ENCODE data around the gene PIP4K2C.

The PIP4K2C gene

DNA sequence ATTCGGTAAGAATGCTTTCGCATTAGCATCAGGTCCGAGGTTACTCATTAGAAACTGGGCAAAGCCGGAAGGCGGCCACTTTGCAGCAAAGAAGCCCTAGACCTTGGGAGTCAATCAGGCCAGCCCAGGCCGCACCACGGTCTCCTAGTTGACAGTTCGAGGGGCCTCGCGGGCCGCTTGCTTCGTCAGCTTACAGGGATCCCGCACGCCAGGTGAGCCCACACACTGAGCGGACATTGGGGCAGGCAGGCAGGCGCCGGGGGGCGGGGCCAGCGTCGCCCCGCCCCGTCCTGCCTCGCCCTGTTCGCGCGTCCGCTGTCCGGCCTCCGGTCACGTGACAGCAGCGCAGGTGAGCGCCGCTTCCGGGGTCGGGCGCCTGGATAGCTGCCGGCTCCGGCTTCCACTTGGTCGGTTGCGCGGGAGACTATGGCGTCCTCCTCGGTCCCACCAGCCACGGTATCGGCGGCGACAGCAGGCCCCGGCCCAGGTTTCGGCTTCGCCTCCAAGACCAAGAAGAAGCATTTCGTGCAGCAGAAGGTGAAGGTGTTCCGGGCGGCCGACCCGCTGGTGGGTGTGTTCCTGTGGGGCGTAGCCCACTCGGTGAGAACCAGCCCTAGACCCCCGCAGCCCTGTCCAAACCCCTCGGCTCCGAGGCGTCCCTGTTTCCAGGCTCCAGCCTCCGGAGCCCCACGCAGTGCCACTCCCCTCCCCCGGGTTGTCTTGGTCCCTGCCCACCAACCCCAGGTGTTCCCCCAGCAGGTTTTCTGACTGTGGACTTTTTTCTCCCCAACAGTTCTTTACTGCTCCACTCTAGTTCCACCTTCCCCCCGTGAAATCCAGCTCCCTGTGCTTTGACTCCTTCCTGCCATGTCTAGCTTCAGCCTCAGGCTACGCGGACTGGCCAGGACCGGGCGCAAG is at the start of gene PIP4K2C:
TSS of gene PIP4K2C (plus strand) at position 329 of the 918 bp plus-strand sequence. CDS start at position 427, 98 bp downstream.
- DNase-seq = peak in 51 of 56 donors; percentile 26 to 86 (median 64)

DNA sequence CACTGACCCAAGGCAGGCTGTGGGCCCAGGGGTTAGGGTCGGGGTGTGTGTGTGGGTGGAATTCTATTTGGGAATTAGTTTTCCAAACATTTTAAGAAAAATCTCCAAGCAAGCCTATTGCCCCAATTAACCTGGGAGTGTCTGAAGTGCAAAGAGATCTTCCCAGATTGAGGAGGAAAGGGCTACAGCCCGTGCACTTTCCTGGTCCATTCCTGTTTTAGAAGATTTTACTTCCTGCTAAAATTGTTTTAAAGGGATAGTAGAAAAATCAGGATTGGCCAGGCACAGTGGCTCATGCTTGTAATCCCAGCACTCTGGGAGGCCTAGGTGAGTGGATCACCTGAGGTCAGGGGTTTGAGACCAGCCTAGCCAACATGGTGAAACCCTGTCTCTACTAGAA is 49.3 kb upstream of the PIP4K2C start:
- no peak for DNase-seq

DNA sequence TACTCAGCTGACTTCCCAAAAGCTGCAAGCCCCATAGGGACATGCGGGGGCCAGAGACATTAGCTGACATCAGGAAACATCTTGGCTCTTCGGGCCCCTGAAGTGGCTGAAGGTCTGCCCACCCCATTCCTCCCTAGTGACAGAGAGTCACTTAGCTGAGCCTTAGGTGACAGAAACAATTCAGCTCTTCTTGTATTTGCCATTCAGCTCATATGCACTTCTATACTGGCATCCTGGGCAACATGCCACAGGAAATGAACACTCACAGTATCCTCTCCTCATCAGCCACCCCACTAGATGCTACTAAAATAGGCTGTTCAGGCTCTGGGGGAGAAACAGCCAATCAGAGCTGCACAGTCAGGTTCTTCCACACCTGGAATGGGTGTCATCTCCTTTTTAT is 47.4 kb upstream of the PIP4K2C start:
- DNase-seq = no peak

DNA sequence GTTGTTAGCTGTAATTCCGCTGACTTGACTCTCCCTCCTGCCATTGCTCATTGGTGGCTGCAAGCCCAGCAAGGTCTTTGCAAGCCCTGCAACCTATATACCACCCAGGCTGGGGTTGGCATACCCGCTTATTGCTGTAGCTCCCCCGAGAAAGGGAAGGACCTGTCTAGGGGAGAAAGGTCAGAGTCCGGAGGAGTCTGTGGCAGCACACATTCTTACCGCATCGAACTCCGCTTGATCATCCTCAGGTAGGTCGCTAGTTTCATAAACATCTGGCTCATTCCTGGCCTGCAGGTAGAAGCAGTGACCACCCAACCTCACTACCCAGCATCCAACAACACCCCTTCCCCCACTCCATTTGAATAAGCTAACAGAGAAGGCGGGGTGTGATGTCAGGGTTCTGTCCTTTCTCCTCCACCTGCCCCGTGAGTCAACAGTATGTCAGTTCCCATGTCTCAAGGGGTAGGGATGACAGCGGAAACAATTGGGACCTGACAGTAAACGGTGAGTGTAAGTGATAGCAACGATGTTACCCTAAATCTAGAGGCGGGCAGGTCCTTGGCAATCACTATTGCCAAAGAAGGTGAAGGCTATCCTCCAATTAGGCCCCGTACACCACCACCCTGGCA is 45.1 kb upstream of the PIP4K2C start:
- DNase-seq = no peak

DNA sequence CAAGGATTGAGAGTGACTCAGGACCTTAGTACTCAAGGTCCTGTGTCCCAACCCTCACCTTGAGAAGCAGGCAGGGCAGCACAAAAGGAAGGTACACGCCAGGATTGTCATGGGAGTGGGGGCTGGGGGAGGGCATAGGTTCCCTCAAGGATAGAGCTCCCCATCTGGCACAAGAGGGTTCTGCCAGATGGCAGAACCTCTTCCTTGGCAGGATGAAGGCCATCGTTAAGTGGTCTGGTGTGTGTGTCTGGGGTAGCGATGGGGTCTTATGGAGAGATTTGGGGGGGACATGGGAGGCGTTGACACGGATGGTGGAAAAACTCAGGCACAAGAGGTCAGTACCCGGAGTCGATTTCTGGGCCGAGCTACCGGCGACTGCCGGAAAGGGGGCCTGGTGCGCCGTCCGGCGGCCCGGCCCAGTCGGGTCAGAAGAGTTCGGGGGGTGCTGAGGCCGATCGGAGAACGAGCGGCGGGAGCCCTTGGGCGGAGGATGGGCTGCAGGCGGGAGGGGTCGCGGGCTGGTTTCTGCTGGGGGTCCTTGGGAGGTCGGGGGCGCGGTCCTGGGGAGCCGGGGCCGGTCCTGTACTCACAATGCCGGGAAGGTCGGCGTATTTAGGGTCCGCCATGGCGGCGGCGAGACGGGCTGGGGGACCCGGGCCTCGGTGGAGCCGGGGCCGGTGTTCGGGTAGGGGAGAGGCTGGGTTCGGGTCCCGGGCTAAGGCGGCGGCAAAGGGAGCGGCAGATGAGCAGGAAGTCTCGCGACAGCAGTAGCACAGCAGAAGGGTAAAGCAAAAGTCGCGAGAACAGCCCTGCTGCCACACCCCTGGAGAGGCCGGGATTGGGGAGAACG is 44.3 kb upstream of the PIP4K2C start, which contains the start of gene DCTN2:
TSS of gene DCTN2 (minus strand) at position 755 of the 850 bp plus-strand sequence. CDS start at position 626, 129 bp downstream.
- peak; percentile 45 to 98 (median 92) for DNase-seq

DNA sequence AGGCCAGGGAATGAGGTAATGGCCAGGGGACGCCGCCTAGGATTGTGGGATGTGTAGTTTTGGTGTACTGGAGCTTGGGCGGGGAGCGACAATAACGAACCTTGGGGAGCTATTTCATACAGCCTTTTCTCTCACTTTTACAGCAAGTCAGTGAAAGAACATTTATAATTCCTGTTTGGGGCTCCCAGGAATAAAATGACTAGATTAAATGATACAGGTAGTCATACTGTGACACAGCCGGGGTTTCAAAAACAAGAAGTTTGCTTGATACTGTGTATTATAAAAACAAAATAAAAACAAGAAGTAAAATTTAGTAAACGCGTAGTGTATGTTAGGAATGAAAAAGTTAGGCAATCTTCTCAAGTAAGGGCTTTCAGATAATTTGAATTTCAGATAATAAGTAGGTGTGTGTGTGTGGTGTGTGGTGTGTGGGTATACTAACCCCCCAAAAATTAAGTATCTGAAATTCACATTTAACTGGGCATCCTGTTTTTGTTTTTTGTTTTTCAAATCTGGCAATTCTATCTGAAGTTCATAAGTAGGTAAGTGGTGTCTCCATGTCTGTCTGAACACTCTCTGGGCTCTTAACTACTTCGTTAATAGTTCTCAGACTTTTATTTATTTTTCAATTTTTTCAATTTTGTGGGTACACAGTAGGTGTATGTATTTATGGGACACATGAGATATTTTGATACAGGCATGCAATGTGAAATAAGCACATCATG is 43.5 kb upstream of the PIP4K2C start:
- no peak for DNase-seq

DNA sequence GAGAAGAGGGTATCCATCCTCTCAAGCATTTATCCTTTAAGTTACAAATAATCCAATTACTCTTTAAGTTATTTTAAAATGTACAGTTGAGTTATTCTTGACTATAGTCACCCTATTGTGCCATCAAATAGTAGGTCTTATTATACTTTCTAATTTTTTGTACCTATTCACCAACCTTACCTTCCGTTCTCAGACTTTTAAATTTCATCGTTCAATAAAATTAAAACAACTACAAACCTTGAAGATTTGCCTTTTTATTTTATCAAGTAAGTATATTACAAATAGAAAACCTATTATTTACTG is 43.0 kb upstream of the PIP4K2C start:
- no peak for DNase-seq

DNA sequence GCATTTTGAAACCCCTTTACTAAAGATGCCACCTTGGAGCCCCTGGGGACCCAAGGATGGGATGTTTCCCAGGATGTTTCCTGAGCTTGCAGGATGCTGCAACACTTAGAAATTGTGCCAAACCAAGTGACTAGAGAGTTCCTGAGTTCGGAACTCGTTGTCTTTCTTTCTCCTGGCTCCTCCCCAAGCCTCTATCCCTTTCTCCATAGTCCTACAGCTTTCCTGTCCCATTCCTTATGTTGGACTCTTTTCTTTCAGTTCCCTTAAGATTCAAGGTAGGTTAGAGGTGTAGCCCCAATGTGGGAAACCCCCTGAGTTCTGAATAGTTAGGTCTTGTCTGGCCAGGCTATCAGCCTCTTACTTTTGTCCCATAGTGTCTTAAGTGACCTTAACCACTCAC is 42.5 kb upstream of the PIP4K2C start:
- no peak for DNase-seq

DNA sequence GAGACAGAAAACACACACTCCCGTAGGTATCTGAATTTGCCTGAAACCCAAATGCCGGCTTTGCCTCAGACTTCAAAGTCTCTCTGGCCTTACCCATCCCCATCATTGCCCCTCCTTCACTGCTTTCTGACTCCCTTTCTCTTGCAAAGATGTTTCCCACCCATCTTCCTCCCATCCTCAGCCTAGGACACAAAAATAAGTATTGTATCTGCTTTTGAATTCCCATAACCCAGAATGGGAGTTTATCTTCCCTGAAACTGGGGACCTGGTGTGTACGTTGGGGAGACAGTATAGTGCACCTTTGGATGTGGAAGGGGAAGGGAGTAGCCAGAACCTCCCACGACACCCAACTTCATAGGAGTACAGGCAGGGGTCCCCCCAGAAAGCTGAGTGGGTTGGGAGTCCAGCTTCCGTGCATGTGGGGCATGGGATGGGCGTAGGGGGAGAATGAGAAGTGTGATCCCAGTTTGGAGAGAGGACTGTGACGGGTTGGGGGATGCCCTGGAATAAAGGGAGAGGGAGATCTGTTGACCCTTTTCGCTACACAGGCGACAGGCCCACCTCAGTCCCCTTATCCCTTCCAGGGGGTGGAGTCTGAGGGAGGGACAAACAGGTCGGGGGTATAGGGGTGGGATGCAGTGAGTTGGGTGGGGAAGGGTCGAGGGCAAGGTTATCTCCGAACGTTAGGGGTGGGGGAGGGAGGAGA is 41.6 kb upstream of the PIP4K2C start:
- DNase-seq = no peak

DNA sequence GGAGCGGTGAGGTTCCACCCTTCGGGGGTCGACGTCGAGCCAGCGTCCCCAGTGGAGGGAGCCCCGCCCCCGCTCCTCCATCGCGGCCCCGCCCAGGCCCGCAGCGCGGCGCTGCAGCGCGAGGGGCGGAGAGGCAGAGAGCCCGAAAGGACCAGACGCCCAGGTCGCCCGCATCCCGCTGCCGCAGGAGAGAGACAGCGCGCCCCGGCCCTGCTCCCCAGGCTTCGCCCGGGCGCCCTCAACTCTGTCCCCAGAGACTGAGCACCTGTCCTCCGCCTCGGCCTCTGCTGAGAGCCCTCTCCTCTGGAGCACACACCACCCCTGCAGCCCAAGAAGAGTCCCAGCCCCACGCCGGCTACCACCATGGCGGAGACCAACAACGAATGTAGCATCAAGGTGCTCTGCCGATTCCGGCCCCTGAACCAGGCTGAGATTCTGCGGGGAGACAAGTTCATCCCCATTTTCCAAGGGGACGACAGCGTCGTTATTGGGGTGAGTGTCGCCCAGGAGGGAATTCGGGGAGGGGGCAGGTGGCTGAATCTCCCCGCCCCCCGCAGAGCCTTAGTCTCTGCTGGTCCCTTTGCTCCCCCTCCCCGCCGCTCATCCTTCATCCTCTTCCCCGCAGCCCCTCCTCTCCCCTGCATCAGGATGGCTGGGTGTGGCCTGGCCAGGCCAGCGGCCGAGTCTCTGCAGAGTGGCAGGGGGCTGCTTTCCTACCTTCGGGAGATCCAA is 40.9 kb upstream of the PIP4K2C start, which contains the start of gene KIF5A:
TSS of gene KIF5A (plus strand) at position 136 of the 732 bp plus-strand sequence. CDS start at position 364, 228 bp downstream.
- DNase-seq = peak in 45 of 56 donors; percentile 6 to 75 (median 38)

DNA sequence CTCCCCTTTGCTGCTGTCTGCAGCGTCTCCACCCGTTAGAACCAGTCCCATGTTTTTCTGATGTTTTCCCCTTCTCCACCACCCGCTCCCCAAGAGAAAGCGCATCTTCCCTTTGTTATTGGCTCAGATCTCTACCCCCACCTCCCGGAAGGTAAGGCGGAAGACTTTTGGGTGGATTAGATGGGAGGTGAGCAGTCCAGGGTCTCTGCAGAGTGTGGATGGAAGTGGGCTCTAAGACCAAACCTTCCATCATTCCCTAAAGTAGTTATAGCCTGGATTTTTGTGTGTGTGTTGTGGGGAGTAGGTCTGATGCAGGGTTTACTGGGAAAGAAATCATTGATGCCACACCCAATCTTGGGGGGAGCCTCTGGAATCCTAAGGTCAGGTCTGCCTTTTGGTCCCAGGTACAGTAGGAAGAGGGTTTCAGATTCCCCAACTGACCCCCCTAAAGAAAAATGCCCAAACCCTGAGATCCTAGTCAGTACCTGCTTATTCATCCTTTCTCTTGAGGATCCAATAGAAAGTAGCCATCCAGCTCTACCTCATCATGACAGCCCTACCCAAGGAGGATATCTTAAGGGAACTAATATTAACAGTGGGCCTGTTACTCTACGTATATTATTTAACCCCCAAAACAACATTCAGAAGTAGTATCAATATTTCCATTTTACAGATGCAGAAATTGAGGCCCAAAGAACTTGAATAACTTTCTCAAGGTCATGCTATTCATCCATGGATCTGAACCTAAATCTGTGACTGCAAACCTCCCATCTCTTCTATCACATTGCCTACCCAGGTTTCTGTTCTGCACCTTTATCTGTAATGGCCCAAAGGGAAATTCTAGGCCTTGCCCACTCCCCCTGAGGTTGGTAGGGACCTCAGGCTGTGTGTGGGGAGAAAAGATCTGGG is 40.1 kb upstream of the PIP4K2C start:
- DNase-seq = peak in 2 of 56 donors; percentile 12 to 44

DNA sequence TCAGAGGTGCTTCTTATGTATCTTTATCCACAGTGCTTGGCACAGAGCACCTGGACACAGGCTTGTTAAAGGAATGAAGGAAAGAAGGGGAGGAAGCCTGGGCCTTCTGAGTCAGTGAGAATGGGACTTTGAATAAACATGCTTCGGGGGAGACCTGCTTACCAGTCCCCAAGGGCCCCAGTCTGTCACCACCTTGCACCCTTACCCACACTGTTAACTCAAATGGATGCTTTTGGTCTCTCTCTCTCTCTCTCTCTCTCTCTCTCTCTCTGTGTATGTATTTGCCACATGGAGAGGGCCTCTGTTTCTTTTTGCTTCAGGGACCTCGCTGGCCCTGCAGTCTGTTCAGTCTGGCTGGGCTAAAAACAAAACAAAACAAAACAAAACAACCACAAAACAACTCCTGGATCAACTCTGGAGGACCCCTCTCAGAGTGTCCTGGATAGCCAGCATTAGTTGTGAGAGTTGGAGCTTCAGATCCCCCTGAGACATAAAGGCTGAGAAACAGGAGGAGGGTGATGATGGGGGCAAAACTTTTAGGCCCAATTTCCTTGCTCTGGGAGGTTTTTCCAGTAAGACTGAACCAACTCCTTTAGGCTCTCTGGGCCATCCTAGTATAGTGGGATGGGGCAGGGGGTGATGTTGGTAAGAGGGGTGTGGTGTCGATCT is 39.2 kb upstream of the PIP4K2C start:
- DNase-seq = no peak

DNA sequence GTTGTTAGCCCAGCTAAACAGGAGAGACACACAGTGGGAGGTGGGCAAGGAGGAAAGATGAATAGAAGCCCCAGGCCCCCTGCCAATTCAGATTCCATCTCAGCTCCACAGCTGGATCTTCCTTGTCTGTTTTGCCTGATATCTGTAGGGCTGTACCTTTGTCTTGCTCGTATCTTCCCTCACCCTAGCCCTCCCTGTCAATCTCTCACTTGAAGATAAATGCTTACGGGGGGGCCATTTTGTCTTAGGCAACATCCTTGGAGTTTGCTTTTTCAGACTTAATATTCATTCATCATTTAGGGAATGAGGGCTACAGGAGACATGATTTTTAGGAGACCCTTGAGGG is 38.7 kb upstream of the PIP4K2C start:
- no peak for DNase-seq

DNA sequence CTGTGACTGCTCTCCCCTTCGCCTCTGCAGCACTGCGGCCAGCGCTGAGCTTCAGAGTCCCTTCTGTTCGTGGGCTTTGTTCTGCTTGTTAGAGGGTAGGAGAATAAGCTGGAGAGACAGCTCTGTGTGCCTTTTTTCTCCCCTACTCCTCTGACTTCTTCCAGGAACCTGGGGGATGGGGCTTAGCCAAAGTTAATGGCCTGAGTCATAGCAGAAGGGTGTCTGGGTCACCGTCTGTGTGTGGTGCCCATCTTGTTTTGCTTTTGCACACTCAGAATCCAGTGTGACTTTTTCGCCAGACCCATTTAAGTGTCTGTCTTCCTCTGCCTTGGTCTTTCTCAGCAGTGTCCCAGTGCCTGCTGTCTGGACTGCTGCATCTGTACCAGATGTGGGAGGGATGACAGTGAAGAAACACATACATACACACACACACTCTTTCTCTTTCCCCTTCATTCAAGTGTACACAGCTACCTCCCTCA is 38.1 kb upstream of the PIP4K2C start:
- DNase-seq = no peak

DNA sequence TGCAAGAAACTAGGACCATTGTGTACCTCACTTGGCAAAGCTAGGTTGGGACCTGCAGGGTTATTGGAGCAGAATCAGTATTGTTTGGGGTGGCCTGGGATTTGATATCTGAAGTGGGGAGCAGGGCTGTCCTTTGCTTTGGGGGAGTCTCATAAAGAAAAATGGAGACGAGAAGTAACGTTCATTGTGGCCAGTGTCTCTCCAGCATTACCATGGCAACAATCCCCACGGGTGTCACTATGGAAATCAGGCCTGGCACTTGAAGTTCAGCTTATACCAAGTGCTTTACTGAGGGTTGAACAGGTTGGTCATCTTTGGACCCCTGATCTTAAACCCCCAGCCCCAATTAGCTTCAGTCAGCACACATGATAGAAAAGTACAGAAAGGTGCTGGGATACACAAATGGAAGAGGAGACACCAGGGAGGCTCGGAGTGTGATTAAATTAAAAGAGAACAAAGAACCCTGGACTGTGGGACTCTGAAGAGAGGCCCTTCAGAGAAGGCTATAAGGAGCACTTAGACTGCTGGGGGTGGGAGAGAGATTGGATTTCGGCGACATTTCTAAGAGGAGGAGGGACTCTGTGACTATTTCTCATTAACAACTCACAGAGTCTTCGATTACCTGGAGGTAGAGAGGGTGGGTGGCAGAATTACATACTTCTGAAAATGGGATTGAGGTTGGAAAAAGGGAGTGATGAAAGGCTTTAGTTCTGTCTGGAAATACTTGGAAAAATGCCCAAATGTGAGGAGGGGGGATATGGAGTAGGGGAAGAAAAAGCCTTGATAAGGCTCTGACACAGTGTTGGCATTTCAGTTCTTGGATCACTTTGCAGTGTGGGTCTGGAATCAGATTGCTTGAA is 37.4 kb upstream of the PIP4K2C start:
- no peak for DNase-seq

DNA sequence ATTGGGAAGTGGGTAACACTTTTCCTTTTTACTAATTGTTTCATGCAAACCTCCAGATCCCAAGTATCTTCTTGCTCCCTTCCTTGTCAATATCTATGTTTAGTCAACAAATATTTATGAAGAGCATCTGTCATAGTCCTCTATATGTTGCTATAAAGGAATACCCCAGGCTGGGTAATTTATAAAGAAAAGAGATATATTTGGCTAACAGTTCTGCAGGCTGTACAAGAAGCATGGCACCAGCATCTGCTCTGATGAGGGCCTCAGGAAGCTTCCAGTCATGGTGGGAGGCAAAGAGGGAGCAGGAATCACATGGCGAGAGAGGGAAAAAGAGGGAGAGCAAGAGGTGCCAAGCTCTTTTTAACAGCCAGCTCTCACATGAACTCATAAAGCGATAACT is 36.5 kb upstream of the PIP4K2C start:
- DNase-seq = no peak

DNA sequence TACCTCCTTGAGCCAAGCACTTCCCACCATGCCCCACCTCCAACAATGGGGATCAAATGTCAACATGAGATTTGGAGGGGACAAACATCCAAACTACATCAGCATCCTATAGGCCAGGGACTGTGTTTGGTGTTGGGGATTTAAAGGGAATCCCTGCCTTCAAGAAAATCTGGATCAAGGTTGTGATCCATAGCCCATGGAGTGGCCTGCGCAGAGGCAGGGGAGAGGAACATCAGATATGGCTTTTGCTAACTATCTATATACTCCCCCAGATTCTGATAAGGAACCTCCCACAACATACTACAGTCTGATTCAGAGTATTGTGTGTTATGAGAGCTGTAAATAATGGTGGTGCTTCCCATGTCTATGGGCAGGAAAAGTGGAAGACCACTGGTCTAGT is 36.1 kb upstream of the PIP4K2C start:
- no peak for DNase-seq

All from nucleus accumbens (tissue), 56 donors.